NCI-H460 (cell line): ENCODE measurements around the gene YWHAG. TPM values are rescaled to one million over a fixed set of nuclear protein-coding genes. Genes with fewer than 3 reads are reported as not detected.
A peak's percentile ranks its signal among the peaks of the same experiment; 100 is the strongest.
"Not testable (repeated sequence)": the region's sequence is repeated elsewhere in the genome, so short reads cannot be mapped to it uniquely, and the experiment has no call there.

Source experiments
- DNase-seq: peaks from one replicate; pipeline ENCODE4 v3.0.0-alpha.2; 2016; ENCODE audit warnings: low read depth; ENCODE audit errors: extremely low read depth
- total RNA-seq: library from RNA; depleted of rRNA; stranded (reverse); fragments of >200 nt; shearing (Covaris generic); gene quantifications from 2 replicates; pipeline ENCODE4 v1.2.3, GENCODE V29; 2014

The YWHAG gene
- total RNA-seq, 1 experiment from 2014 or later, result 167 TPM

DNA sequence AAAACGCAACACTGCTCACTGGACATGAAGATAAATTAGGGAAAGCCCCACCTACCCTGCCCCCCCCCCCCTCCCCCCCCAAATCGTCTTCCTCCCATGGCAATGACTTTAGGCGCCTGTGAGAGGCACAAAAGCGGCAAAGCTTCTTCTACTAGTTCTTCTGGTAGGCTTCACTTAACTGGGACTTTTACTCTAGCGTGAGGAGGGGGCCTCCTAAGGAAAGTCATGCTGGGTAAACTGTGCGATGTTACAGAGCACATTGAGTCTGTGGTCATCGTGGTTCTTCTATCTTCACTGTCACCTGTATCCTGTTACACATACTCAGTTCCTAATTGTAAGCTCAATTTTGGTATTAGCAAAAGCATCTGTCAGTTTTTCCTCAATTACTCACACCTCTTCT, 31.2 kb downstream of the YWHAG start:
- no peak for DNase-seq

DNA sequence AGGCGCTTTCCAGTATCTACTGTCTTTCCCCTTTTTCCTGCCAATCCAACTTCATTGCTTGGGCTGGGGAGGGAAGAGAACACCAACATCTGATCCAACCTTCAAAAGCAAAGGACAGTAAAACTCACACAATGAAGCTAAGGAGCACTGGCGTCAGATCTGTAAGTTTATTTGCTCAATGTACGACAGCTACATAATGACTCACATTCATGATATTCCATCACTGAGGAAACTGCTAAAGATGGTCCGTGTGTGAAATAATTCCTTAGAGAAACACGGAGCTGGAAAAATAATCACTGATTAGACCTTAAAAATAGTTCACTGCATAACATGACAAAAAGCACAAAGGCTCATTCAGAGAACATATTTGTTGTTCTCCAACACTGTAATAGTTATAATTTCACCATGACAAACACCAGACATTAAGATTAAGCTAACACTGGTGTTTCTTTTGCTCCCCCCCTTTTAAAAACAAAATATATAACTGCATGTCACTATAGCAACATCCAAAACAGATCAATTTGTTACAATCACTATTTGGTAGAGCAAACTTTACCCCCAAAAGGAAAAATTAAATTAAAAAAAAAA, 32.1 kb downstream of the YWHAG start:
- DNase-seq, result peak; percentile 82

DNA sequence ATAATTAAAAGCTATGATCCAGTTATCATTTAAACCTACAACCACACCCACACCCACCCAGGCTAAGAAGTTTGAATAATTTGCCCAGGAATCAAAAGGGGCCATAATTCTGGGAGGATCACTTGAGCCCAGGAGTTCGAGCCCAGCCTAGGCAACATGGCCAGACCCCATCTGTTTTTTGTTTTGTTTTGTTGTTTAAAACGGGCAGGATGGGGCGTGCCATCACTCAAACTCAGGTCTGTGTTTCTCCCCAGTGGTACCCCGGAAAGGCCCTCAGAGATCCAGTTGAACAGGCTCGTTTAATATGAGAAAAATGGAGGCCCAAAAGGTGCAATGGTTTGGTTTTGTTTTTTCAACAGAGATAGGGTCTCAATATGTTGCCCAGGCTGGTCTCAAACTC, 33.0 kb downstream of the YWHAG start:
- no peak for DNase-seq

DNA sequence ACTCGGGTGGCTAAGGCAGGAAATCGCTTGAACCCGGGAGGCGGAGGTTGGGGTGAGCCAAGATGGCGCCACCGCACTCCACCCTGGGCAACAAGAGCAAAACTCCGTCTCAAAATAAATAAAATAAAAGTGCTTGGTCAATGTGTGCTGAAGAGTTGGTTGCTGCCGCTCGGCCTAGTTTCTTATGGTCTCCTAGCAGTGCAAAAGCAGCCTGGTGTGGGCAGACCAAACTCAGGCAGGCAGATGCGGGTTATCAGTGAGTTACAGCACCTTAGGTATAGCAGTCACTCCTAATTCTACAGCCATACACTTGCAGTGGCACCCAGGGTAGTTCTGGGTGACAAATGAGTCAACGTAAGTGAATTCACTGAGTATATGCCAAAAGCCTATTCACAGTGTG, 33.7 kb downstream of the YWHAG start:
- no peak for DNase-seq

DNA sequence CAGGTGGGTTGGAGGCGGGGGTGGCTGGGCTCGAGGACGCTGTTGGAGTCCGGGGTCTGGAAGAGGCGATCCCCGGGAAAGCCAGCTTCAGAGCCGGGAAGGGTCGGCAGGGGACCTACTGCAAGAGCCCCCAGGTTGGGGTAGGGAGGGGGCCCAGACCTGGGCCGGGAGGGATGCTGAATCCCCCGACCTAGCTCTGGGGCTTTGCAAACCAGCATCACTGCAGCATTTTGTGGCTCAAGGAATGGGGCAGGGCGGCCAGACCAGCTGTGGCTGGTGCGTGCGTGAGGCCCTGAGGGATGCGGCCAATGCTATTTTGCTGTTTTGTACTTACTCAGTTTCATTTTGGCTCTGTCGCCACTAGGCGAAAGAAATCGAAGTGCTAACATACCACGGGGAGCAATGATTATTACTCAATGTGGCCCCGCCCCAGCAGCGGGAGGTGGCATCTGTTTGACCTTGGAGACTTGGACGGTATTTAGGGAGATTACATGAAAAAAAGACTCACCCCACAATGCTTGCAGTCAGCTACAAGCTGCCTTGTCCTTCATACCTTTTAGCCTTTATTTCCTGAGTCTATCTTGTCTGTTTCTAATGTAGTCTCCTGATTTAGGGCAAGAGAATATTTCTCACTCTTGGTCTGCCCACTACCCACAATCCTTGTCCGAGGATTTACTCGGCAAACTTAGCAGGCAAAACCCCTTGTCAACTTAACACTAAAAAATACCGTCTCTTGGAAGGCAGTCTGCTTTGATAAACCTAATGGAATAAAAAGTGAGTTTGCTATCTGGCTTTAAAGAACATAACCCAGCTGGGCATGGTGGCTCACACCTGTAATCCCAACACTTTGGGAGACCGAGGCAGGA, 40.1 kb downstream of the YWHAG start:
- DNase-seq, result peak; percentile 82

DNA sequence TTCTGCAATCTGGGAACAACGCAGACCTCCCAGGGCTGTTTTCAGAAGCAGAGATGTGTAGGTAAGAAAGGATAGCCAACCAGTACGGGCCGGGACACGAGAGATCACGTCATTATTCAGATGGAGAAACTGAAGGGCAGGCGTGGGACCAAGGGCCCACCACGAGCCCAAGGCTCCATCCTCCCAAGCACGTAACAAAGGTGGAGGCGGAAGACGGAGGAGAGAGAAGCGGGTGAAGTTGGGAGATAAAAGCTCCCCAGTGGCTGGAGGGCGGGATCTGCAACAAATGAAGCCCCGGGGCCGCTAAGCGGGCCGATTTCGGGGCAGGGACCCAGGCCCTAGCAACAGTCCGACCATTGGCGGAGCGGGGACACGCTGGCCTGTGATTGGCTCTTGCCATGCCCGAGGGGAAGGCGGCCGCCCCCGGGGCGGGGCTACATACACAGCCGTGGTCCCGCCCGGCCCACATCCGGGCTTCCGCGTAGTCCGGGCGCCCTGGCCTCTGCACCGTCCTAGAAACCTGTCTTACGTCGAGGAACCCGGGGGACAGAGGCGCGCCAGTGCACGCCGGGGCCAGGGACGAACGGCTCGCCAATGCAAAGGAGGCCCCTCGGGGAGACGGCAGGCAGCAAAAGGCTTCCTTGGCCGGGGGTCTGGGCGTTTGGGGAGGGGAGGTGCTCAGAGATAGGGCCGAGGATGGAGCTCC, 40.9 kb downstream of the YWHAG start:
- peak; percentile 95 for DNase-seq

DNA sequence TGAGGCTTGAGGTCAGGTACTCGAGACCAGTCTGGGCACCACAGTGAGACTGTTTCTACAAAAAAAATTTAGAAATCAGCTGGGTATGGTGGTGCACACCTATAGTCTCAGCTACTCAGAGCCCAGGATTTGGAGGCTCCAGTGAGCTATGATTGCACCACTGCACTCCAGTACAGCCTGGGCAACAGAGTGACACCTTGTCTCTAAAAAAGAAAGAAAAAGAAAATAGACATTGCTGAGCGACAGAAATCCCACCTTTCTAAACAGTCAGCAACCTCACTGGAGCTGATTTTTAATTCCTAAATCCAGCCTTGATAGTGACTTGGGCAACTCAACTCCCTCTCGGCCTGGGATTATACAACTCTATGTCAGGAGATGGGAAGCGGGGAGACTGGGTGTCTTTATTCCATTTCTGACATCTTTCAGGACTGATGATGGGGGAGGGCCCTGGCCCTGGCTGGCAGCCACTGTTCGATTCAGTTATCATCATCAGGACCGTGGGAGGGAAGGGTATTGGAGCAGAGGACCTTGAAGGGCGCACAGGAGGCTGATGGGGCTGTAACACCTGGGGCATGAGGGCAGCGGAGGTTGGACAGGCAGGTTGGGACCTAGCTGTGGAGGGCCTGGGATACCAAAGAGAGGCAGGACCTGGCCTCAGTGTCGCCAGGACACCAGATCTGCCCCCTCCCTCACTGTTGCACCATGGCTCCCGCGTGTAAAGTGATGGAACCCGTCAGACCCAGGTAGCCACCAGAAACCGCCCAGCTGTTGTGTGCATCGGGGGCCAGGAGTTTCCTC, 41.6 kb downstream of the YWHAG start:
- DNase-seq, result no peak

DNA sequence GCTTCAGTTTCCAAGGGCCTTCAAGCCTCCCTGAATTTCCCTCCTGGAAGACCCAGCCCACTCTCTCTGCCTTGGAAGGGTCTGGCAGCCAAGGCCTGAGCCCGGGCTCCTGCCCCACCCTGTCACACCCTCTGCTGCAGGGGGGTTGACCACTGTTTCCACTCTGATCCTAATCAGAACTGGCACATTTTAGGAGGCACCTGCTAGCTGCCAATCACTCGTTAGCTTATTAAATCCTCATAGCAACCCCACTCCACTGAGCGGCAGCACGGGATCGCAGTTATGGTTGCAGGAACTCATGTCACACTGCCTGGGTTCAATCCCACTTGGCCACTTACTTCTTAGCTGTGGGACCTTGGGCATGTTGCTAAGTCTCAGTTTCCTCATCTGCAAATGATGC, 43.4 kb downstream of the YWHAG start:
- no peak for DNase-seq

DNA sequence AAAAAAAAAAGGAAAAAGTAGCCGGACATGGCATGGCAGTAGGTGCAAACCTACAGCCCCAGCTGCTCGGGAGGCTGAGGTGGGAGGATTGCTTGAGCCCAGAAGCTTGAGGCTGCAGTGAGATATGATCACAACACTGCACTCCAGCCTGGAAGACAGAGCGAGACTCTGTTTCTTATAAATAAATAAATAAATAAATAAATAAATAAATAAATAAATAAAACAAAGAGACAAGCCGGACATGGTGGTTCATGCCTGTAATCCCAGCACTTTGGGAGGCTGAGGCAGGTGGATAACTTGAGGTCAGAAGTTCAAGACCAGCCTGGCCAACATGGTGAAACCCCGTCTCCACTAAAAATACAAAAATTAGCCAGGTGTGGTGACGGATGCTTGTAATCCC, 44.1 kb downstream of the YWHAG start:
- not testable (repeated sequence) for DNase-seq

DNA sequence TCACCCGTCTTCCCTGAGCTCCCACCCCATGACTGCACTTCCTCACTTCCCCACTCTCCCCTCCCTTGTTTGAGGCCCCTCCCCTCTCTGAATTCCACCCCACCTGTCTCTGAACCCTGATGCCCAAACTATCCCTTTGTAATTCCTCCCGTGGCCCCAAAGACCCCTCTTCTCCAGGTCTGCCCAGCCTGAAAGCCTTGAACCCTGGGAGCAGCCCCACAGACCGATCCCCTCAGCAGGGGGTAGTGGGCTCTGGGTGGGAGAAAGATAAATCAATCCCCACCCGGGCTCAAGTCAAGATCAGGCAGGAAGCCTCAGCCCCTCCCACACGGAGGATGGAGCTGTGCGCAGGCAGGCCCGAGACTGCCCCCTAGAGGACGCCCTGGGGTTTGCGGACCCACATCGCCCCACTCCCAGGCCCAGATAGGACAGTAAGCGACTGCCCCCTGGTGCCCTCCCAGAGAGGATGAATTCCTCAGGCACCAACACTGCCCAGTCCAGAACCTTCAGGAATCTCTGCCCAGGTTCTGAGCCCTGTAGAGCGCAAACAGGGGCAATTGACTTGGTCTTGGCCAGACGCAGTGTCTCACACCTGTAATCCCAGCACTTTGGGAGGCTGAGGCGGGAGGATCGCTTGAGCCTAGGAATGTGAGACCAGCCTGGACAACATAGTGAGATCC, 44.6 kb downstream of the YWHAG start:
- peak; percentile 94 for DNase-seq

DNA sequence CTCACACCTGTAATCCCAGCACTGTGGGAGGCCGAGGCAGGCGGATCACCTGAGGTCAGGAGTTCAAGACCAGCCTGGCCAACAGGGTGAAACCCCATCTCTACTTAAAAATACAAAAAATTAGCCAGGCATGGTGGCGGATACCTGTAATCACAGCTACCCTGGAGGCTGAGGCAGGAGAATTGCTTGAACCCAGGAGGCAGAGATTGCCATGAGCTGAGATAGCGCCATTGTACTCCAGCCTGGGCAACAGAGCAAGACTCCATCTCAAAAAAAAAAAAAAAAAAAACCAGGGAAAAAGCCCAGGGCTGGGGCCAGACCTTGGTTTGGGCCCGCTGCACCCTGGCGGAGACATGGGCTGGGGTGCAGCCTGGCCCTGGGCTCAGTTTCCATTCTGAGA, 47.0 kb downstream of the YWHAG start:
- not testable (repeated sequence) for DNase-seq

DNA sequence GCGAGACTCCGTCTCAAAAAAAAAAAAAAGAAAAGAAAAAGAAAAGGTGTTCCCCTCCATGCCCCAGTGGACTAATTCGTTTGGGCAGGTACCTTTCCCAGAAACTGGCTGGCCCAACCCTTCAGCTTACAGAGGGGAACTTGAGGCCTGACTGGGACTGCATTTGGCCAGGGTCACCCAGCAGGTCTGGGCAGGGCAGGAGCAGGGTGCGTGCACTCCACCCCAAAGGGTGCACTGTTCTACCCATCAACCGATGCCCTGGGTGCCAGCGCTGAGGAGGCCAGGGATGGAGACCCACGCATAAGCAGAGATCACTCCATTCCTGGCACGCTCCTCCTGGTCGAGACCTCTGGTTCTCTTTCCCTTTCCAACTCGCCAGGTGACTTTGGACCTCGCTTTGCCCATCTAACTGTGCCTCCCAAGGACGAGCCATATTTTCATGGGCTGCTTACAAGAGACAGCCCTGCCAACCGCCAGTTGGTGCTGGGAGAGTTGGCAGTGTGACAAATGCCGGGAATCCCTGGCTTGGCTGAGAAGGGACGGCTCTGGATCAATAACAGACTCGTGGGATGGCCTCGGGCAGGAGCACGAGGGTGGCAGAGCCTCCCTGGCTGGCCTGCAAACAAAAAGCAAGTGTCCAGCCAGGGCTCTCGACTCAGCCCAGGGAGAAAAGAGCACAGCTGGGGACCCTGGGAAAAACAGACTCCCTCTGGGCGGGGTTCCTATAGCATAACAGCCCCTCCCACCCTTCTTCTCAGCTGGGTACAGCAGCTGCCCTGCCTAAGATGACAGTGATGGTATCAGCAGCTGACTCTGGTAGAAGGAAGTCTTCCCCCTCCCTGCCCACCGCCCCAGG, 48.5 kb downstream of the YWHAG start:
- no peak for DNase-seq

DNA sequence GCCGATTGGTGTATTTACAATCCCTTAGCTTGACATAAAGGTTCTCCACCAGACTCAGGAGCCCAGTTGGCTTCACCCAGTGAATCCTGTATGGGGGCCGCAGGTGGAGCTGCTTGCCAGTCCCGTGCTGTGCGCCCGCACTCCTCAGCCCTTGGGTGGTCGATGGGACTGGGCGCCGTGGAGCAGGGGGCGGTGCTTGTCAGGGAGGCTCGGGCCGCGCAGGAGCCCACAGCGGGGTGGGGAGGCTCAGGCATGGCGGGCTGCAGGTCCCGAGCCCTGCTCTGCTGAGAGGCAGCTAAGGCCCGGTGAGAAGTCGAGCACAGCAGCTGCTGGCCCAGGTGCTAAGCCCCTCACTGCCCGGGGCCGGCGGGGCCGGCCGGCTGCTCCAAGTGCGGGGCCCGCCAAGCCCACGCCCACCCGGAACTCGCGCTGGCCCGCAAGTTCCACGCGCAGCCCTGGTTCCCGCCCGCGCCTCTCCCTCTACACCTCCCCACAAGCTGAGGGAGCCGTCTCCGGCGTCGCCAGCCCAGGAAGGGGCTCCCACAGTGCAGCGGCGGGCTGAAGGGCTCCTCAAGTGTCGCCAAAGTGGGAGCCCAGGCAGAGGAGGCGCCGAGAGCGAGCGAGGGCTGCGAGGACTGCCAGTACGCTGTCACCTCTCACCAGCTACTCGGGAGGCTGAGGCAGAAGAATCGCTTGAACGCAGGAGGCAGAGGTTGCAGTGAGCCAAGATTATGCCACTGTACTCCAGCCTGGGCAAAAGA, 49.3 kb downstream of the YWHAG start:
- not testable (repeated sequence) for DNase-seq

DNA sequence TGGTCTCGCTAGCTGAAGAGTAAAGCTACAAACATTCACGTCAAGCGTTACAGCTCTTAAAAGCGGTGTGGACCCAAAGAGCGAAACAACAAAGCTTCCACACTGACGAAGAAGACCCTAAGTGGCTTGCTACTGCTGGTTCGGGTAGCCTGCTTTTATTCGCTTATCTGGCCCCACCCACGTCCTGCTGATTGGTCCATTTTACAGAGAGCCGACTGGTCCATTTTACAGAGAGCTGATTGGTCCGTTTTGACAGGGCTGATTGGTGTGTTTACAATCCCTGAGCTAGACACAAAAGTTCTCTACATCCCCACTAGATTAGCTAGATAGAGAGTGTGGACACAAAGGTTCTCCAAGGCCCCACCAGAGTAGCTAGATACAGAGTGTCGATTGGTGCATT, 49.9 kb downstream of the YWHAG start:
- DNase-seq, result not testable (repeated sequence)

DNA sequence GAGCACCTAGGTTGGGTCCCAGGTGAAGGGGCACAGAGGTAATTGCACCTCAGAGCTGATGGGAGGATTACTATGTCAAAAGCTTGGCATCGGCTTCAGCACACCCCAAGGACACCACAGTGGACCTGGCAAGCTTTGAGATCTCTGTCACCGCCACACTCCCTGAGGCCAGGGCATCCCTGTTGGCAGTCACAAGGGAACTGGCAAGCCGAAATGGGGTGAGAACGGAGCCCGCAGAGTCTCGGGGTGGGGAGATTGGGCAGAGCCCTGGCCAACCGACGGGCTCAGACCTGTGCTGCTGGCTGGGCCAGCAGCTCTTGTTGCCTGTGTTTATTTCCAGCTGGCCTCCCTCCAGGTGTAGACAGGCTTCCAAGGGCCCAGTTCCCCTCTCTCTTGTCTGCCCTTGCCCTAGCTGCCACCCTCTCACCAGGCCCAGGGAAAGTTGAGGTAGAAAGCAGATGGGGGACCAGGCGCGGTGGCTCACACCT, 53.9 kb downstream of the YWHAG start:
- no peak for DNase-seq

DNA sequence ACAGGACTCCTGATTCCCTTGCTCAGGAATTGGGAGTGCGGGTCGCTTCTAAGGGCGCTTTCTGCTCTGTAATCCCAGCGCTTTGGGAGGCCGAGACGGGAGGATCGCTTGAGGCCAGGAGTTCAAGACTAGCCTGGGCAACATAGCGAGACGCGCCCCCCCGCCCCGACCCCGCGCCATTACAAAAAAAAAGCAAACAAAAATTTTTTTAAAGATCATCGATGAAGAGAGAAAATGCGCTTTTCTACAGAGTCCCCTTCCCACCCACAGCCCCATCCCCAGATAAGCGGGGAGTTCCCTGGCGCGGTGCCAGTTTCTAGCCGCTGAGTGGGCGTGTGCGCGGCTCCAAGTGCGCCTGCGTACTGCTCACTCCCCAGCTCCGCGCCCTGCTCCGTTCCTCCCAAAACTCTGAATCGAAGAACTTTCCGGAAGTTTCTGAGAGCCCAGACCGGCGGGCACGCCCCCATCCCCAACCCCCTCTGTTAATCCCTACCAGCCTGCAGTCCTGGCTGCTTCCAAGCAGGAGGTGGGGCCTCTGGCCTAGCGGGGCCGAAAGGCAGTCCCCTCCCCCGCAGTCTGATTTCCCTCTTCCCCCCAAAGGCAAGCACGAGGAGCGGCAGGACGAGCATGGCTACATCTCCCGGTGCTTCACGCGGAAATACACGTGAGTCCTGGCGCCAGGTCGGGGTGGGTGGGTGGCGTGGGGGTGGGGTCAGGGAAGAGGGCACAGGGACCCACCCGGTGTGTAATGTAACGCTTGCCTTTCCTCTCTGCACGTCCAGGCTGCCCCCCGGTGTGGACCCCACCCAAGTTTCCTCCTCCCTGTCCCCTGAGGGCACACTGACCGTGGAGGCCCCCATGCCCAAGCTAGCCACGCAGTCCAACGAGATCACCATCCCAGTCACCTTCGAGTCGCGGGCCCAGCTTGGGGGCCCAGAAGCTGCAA, 55.3 kb downstream of the YWHAG start:
- DNase-seq, result peak; percentile 84
